GM19351 (cell line): ENCODE data around the gene SYTL5.
"Not testable (repeated sequence)": the region's sequence is repeated elsewhere in the genome, so short reads cannot be mapped to it uniquely, and the experiment has no call there.

Source experiments
- ATAC-seq: cut with Tn5 transposase; IDR thresholded peaks from one replicate; pipeline ENCODE4 v1.9.1; 2021; ENCODE audit warnings: mild to moderate bottlenecking, moderate library complexity; ENCODE audit not compliant: unreplicated experiment

SYTL5 gene

GRCh38 chrX:38006291-38006690 is at the start of gene SYTL5:
TSS of gene SYTL5 (plus strand) at chrX:38006553. CDS start at chrX:38033890, 27,337 bp downstream.
- no peak for ATAC-seq

DNA sequence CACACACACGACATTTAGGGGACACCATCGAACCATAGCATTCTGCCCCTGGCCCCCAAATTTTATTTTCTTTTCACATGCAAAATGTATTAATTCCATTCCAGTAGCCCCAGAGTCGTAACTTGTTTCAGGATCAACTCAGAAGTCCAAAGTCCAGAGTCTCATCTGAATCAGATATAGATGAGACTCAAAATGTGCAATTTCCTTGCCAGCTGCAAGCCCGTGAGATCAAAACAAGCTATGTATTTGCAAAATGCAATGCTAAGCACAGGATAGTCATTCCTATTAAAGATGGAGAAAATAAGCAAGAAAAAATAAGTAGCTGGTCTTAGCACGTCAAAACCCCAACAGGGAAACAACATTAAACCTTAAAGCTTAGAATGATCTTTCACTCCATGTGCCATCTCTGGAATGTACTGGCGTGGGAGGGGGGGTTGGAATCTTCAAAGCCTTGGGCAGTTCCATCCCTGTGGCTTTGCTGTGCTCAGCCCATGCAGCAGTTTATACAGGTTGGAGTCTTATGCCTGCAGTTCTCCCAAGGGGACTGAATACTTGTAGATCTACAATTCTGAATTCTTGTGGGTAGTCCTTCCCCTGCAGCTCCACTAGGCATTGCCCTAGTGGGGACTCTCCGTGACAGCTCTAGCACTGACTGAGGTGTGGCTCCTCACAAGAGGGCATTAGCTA is 47.7 kb upstream of the SYTL5 start:
- no peak for ATAC-seq

DNA sequence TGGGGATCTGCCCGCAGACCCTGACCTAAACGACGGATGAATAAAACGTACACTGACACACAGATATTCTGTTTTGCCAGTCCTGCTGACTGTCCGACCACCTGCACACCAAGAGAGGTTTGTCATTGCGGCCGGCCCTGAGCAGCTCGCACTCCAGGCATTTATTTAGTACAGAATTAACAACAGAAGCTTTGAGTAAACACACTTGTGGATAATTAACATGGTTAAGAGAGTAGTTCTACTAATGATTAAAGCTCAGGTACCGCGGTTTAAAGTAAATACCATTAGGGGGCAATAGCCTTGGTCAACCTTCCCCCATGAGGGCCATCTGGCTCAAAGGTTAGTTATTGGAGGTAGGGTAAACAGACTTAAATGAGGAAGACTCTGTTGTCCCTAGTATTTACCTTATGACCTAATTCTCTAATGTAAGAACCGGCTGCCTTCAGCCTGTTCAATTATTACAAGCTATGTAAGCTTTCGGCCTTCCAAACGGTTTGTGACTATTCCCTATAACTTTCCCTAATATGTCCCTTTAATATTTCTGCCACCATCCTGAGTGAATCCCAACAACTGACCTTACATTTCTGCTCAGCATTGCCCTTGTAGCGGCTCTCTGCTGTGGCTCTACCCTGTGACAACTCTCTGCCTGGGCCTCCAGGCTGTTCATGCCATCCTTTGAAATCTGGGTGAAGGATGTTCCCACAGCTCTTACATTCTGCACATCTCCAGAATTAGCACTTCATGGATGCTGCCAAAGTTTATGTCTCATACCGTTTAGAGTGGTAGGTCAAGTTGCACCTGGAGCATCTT is 46.9 kb upstream of the SYTL5 start:
- no peak for ATAC-seq

DNA sequence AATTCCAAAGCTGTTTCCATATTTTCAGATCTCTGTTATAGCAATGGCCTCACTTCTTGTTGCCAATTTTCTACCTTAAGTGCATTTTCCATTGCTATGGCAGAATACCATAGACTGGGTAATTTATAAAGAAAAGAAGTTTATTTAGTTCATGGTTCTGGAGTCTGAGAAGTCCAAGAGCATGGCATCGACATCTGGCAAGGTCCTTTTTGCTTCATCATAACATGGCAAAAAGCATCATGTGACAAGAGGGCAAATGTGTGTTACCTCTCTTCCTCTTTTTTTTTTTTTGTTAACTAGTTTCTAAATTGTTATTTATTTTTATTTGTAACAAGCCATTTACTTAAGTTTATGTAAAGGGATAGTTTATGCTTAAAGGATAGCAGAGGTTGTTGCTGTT is 45.2 kb upstream of the SYTL5 start:
- no peak for ATAC-seq

- no peak for ATAC-seq
Observed at GRCh38 chrX:37967714-37968113, 38.6 kb upstream of the SYTL5 start.

GRCh38 chrX:37975421-37975820 is 30.9 kb upstream of the SYTL5 start:
- ATAC-seq: no peak

- no peak for ATAC-seq
Observed at GRCh38 chrX:37976153-37976552, 30.2 kb upstream of the SYTL5 start.

DNA sequence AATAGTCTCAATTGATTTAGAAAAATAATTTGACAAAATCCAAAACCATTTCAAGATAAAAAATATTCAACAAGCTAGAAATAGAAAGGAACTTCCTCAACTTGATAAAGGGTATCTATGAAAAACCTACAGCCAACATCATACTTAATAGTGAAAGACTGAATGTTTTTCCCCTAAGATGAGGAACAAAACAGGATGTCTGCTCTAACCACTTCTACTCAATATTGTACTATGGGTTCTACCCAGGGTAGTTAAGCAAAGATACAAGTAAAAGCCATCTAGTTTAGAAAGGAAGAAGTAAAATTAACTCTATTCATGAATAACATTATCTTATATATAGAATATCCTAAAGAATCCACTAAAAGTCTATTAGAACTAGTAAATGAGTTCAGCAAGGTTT is 21.5 kb upstream of the SYTL5 start:
- ATAC-seq: no peak

DNA sequence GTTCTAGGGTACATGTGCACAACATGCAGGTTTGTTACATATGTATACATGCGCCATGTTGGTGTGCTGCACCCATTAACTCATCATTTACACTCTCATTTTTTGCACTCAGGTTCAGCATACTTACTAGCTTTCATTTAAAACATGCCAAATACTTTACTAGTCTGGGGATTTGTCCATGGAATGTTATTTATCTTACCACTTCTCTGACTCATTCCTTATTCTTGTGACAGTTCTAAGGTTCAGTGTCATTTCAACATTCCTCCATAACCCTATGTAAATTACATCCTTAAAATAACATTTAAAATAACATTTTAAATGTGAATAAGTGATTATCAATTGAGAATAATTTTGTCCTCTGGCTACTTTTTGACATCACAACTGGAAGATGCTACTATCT is 19.5 kb upstream of the SYTL5 start:
- no peak for ATAC-seq

DNA sequence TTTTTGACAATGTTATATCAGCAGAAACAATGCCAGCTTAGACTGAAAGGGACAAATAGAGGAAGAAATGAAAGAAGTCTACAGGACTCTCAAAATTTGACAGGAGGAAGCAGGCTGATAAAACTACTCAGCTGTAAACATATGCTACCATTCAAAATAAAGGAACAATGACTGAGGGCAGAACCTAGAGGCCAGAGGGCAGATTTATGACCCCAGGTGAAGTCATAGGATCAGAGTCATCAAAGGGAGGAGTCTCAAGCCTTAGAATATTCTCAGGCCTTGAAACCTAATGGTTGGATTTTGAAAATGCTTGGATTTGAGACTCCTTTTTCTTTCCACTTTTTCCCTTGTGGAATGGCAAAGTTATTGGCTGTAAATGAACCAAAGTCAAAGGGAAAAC is 17.0 kb upstream of the SYTL5 start:
- ATAC-seq: no peak

- not testable (repeated sequence) for ATAC-seq
Observed at GRCh38 chrX:37991303-37991702, 15.1 kb upstream of the SYTL5 start.

DNA sequence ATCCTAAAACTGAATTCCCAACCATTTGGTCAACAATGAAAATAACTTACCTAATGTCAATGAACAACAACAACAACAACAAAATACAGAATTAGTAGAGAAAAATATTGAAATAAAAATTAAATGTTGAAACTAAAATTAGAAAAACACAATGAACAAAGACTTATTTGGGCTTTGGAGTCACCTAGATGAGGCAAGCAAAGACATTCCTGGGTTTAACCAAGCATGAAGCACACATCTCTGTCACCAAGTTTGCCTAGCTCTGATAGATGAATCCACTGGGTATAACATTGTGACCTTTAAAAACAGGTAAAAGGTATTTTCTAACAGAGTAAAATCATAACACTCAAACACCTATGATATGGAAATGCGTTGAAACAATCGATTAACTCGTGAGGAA is 13.2 kb upstream of the SYTL5 start:
- ATAC-seq: no peak

DNA sequence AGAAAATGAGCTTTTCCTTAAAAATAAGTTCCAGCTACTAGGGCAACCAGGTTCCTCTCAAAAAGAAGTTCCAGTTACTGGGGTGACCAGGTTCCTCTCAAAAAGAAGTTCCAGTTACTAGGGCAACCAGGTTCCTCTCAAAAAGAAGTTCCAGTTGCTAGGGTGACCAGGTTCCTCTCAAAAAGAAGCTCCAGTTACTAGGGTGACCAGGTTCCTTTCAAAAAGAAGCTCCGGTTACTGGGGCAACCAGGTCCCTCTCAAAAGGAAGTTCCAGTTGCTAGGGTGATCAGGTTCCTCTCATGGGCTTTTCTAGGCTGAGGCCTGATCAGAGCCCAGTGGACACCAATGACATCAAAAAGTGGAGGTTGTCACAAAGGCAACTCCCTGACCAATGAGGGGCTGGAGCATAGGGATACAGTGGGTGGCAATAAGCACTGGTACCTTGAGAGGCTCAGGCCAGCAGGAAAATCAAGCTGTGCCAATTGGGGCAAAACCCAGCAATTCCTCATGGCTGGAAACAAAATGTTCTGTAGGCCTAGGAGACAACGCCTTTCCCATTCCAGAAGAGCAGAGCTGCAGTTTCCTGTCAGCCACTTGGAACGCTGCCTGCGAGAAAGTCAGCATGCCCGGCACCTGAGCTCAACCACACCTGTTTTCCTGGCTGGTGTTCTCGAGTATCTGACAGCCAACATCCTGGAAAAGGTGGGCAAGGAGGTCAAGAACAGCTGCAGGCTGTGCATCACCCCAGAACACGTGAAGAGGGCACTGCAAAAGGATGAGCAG is 12.3 kb upstream of the SYTL5 start:
- peak; percentile 89 for ATAC-seq

GRCh38 chrX:37995428-37995827 is 10.9 kb upstream of the SYTL5 start:
- ATAC-seq: no peak

GRCh38 chrX:37997096-37997495 is 9.3 kb upstream of the SYTL5 start:
- no peak for ATAC-seq

GRCh38 chrX:37998586-37999262 is 7.6 kb upstream of the SYTL5 start:
- no peak for ATAC-seq

GRCh38 chrX:38000706-38001105 is 5.6 kb upstream of the SYTL5 start:
- no peak for ATAC-seq

DNA sequence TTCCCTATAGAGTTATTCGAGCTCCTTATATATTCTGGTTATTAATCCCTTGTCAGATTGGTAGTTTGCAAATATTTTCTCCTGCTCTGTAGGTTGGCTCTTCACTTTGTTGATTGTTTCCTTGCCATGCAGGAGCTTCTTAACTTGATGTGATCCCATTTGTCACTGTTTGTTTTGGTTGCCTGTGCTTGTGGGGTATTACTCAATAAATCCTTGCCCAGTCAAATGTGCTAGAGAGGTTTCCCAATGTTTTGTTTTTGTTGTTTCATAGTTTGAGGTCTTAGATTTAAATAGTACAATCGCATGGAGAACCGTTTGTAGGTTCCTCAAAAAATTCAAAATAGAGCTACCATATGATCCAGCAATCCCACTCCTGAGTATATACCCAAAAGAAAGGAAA is 2.3 kb upstream of the SYTL5 start:
- ATAC-seq: no peak

GRCh38 chrX:38006778-38007177 is 425 bp downstream of the SYTL5 start:
- ATAC-seq: no peak

DNA sequence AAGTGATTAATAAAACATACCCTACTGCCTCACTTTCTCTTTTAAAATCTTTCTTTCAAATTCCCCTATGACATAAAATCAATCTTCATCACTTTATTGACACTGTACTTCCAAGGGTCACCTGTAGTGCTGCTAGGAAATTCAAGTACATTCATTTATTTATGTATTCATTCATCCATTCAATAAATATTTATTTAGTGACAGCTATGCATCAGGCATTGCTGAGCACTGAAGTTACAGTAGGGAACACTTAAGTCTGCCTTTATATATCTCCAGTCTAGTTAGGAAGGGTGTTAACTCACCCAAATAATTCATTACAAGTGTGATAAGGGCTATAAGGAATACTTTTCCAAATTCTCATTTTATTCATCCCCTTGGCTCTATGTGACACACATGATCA is 2.3 kb downstream of the SYTL5 start:
- ATAC-seq: no peak

- no peak for ATAC-seq
Observed at GRCh38 chrX:38009641-38010040, 3.3 kb downstream of the SYTL5 start.
